Measurements from ENCODE around the gene C18orf32.

DNA sequence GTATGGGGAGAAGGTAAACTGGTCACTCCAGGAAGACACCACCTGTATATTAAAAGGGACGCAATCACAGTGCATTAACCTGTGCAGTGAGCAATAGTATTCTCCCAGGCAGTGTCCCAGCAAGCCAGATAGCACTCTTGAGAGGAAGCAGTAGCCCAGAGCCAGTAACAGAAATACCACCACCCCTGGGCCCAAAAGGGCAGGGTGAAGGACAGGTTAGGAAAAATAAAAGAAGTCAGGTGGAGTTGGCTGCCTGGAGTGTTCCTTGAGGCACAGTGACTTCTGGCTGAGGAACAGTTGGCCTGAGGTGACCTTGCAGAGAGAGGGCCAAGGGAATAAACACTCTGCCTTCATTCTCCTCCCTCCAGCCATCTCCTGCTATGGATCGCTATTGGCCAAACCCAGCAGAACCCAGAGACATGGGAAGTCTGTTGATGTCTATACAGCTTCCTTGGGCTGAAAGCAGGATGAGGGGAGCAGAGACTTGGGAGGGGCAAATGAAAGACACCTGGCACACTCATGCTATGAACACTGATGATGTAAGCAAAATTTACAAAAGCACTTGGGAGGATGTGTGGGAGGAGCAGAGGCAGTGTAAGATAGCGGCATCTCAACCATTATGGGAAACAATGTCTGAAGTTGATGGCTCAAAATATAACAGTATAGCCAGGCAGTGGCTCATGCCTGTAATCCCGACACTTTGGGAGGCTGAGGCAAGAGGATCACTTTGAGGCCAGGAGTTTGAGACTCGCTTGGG lies 7.5 kb downstream of the C18orf32 start:
- no peak for TF ChIP-seq POLR2A (IDR thresholded peaks at IDR 0.05)
- TF ChIP-seq, protein P1, sequence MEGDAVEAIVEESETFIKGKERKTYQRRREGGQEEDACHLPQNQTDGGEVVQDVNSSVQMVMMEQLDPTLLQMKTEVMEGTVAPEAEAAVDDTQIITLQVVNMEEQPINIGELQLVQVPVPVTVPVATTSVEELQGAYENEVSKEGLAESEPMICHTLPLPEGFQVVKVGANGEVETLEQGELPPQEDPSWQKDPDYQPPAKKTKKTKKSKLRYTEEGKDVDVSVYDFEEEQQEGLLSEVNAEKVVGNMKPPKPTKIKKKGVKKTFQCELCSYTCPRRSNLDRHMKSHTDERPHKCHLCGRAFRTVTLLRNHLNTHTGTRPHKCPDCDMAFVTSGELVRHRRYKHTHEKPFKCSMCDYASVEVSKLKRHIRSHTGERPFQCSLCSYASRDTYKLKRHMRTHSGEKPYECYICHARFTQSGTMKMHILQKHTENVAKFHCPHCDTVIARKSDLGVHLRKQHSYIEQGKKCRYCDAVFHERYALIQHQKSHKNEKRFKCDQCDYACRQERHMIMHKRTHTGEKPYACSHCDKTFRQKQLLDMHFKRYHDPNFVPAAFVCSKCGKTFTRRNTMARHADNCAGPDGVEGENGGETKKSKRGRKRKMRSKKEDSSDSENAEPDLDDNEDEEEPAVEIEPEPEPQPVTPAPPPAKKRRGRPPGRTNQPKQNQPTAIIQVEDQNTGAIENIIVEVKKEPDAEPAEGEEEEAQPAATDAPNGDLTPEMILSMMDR (IDR thresholded peaks at IDR 0.05), result no peak
